ENCODE results near the gene GCK.
"Not testable (repeated sequence)": the region's sequence is repeated elsewhere in the genome, so short reads cannot be mapped to it uniquely, and the experiment has no call there.

GCK gene

GRCh38 chr7:44186736-44187135, 2.5 kb downstream of the GCK start:
- intact Hi-C loops (cut with DNase I): no loop called here
- DNase-seq: no peak

- intact Hi-C loops (cut with DNase I): no loop called here
Observed at GRCh38 chr7:44185729-44186128, 3.5 kb downstream of the GCK start.

GRCh38 chr7:44184873-44185446, 4.3 kb downstream of the GCK start:
- DNase-seq: no peak
- intact Hi-C loops (cut with DNase I): no loop called here

More at GRCh38 chr7:44185729-44186128, 3.5 kb downstream of the GCK start:
- peak in 1 of 10 donors; percentile 70 for DNase-seq

- intact Hi-C loops (cut with DNase I): no loop called here
- peak in 1 of 10 donors; percentile 66 for DNase-seq
Observed at GRCh38 chr7:44184206-44184872, 4.9 kb downstream of the GCK start.

- DNase-seq: no peak
- intact Hi-C loops (cut with DNase I): no loop called here
Observed at GRCh38 chr7:44183386-44183785, 5.9 kb downstream of the GCK start.

GRCh38 chr7:44182827-44183226, 6.4 kb downstream of the GCK start:
- intact Hi-C loops (cut with DNase I): no loop called here

GRCh38 chr7:44180631-44181030, 8.6 kb downstream of the GCK start:
- intact Hi-C loops (cut with DNase I): no loop called here

More at GRCh38 chr7:44182827-44183226, 6.4 kb downstream of the GCK start:
- DNase-seq: no peak

GRCh38 chr7:44177570-44178131, 11.6 kb downstream of the GCK start:
- peak in 5 of 10 donors; percentile 50 to 81 (median 77) for DNase-seq

More at GRCh38 chr7:44180631-44181030, 8.6 kb downstream of the GCK start:
- no peak for DNase-seq

GRCh38 chr7:44176486-44176885, 12.8 kb downstream of the GCK start:
- DNase-seq: no peak
- intact Hi-C loops (cut with DNase I): no loop called here

More at GRCh38 chr7:44177570-44178131, 11.6 kb downstream of the GCK start:
- intact Hi-C loops (cut with DNase I): no loop called here

GRCh38 chr7:44175730-44176129, 13.5 kb downstream of the GCK start:
- DNase-seq: peak in 1 of 10 donors; percentile 54
- intact Hi-C loops (cut with DNase I): no loop called here

GRCh38 chr7:44174694-44174948, 14.6 kb downstream of the GCK start:
- DNase-seq; intact Hi-C loops (cut with DNase I): not testable (repeated sequence)

GRCh38 chr7:44173911-44174693, 15.1 kb downstream of the GCK start:
- no peak for DNase-seq
- intact Hi-C loops (cut with DNase I): no loop called here

GRCh38 chr7:44172803-44173424, 16.3 kb downstream of the GCK start:
- DNase-seq: no peak
- intact Hi-C loops (cut with DNase I): no loop called here

- no peak for DNase-seq
- intact Hi-C loops (cut with DNase I): no loop called here
Observed at GRCh38 chr7:44172352-44172751, 16.9 kb downstream of the GCK start.

- DNase-seq; intact Hi-C loops (cut with DNase I): not testable (repeated sequence)
Observed at GRCh38 chr7:44171901-44172300, 17.3 kb downstream of the GCK start.

- intact Hi-C loops (cut with DNase I): no loop called here
- DNase-seq: no peak
Observed at GRCh38 chr7:44167920-44168319, 21.3 kb downstream of the GCK start.

- intact Hi-C loops (cut with DNase I): no loop called here
- no peak for DNase-seq
Observed at GRCh38 chr7:44163591-44163990, 25.6 kb downstream of the GCK start.

- no peak for DNase-seq
- intact Hi-C loops (cut with DNase I): no loop called here
Observed at GRCh38 chr7:44162785-44163395, 26.3 kb downstream of the GCK start.

GRCh38 chr7:44162179-44162578, 27.1 kb downstream of the GCK start:
- DNase-seq: no peak
- intact Hi-C loops (cut with DNase I): no loop called here

GRCh38 chr7:44161371-44161770, 27.9 kb downstream of the GCK start:
- no peak for DNase-seq
- intact Hi-C loops (cut with DNase I): no loop called here

Measured in posterior cingulate gyrus (tissue), 11 donors.